GM21360 (cell line): Measurements from ENCODE around the gene SH2D3A.
"Not testable (repeated sequence)": the region's sequence is repeated elsewhere in the genome, so short reads cannot be mapped to it uniquely, and the experiment has no call there.

Experiments used
- ATAC-seq: cut with Tn5 transposase; IDR thresholded peaks from one replicate; pipeline ENCODE4 v1.9.1; 2021; ENCODE audit warnings: mild to moderate bottlenecking, moderate library complexity; ENCODE audit not compliant: unreplicated experiment

SH2D3A gene

GRCh38 chr19:6710273-6711077, 56.8 kb downstream of the SH2D3A start:
- no peak for ATAC-seq

GRCh38 chr19:6709549-6709948, 57.7 kb downstream of the SH2D3A start:
- no peak for ATAC-seq

GRCh38 chr19:6708913-6709312, 58.3 kb downstream of the SH2D3A start:
- not testable (repeated sequence) for ATAC-seq

GRCh38 chr19:6708346-6708745, 58.9 kb downstream of the SH2D3A start:
- no peak for ATAC-seq

GRCh38 chr19:6707658-6708018, 59.6 kb downstream of the SH2D3A start:
- no peak for ATAC-seq

GRCh38 chr19:6707011-6707657, 60.1 kb downstream of the SH2D3A start:
- no peak for ATAC-seq

GRCh38 chr19:6706633-6706958, 60.6 kb downstream of the SH2D3A start:
- ATAC-seq, result no peak

GRCh38 chr19:6705931-6706632, 61.2 kb downstream of the SH2D3A start:
- ATAC-seq, result no peak
